Stimulated activated CD8-positive, alpha-beta memory T cell treated with anti-CD3 and anti-CD28 coated beads, Interleukin-2, amount 100 ng/mL, for 48 hours (primary cell): ENCODE results near the gene EGFL8.
"Not testable (repeated sequence)": the region's sequence is repeated elsewhere in the genome, so short reads cannot be mapped to it uniquely, and the experiment has no call there.

Experiments
- DNase-seq, 2 donors: peaks; one replicate each; pipeline ENCODE4 v3.0.0-alpha.2; 2020; ENCODE audit warnings: low read depth in 2 of 2

Gene EGFL8

DNA sequence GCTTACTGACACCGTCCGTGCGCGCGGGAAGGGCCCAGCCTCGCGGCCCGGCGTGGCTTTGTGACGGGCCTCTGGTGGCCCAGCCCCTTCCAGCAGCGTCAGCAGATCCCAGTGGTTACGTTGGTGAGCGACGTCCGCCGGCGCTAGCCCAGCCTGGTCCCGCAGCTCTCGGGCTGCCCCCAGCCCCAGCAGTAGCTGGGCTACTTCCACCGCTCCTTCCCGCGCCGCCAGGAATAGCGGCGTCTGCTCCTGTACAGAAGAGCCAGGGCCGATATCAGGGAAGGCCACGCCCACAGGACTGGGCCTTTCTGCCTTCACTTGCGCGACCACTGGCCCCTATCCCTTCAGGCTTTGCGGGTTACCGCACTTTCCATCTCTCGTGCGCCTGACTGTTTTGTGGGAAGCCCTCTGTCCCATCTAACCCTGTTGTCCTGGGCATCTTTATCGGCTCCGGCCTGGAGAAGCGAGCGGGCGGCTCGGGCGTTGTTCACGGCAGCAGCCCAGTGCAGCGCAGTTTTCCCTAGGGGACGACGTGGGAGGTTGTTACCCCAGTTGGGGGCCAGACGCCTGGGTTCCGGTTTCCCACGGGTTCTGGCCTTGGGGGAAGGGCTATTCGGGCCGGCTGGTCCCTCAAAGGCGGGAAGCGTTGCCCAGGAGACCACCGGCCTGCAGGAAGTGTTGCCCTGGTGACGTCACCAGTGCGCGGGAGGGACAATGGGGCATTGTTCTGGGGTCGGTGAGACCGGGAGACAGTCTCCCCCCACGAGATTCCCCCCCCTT, 31.7 kb downstream of the EGFL8 start:
- DNase-seq = peak; percentile 65 to 70

DNA sequence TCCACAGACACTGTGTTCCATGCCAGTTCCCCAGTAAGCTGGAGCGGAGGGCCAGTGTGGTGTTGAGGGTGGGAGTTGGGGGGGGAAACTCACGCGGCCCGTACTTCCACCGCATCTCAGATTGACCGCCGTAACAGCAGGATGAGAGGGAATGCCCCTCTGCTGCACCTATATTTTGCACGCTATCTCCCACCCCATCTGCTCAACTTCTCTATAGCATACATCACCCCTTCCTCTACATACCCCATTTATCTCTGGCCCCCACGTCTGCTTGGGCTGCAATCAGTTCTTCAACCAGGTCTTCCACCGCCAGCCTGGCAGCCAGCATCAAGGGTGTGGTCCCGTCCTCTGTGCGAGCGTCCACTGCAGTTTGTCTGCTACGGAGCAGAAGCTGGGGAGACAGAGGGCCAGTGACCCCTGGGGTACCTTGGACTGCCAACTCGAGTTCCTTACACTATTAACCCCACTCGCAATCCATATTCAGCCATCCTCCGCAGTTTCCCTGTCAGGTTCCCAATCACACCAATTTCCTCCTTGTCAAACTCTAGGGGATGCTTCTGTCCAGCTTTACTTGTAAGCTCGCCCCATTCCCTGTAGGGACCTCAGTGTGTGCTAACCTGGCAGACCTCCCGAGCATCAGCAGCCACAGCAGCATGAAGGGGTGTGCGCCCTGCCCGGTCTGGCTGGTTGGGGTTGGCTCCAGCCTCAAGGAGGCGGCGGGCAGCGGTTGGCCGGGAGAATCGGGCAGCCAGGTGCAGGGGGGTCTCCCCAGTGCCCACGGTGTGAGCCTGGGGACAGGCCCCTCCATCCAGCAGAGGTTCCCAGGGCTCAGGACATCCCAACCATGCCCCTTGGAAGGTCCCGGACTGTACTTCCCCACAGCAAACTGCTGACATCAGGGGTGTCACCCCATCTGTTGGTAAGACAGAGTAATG, 32.6 kb downstream of the EGFL8 start:
- DNase-seq = no peak

- DNase-seq = no peak
Observed at GRCh38 chr6:32198345-32198696, 33.9 kb downstream of the EGFL8 start.

GRCh38 chr6:32198866-32199265, 34.5 kb downstream of the EGFL8 start:
- DNase-seq = no peak

DNA sequence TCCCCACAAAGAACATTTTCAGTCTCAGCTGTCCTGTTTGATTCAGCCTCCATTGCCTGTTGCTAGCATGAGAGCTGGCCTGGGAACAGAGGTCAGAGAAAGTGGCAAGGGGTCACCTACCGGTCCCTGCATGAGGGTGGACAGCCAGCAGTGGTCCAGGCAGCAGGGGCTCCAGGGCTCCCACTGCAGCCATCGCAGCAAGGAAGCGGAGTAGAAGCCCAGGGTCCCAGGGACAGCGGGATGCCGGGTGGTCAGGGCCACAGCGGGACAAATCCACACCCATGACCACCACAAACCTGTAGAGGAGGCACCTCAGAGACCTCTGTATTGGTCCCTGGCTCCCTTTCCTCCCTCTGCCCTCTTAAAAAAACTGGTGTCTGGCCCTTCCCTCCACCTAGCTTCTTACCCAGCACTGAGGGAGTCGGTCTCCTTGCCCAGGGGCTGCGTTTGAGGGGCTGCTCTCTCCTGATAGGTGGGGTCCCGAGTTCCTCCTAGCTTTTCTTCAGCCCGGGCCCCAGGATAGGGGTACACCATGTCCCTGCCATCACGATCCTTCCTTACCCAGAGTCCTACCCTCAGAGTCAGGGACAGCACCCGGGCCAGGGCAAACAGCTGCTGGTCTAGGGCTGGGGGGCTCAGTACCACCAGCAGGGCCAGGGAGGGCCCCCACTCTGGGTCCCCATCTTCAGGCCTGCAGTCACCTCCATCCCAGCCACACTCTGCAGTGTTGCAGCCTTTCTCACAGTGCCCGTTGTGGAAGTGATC, 36.5 kb downstream of the EGFL8 start:
- DNase-seq = no peak

GRCh38 chr6:32202186-32202585, 37.8 kb downstream of the EGFL8 start:
- no peak for DNase-seq

DNA sequence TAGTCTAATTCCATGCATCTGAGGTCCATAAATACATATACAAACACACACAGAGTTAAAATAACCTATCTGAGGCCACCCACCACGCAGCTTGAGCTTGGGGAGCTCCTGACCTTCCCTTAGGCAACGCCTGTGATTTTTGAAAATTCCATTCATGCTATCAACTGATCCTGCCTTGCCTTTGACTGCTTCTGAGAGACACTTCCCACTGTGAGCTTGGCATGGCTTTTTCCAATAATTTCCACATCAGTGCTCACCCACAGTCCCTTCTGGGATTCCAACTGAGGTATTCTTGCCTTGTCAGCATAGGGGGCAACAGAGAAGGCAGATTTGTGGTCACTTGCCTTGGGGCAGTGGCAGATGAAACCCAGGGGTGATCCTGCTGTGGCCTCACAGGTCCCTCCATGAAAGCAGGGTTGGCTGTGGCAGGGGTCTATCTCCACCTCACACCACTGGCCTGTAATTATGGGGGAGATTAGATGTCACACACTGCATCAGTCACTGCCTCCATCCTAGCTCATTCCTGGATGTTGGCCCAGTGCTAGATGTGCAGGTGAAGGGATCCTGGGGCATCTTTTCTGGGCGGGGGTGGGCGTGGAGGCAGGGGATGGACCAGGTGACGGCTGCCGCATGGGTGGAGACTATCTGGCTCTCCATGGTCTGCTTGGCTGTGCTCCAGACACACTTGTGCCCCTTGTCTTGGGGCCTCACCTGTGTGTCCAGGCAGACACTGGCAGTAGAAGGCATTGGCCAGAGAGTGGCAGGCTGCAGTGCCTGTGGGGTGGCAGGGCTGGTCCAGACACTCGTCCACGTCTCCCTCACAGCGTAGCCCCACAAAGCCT, 39.3 kb downstream of the EGFL8 start:
- no peak for DNase-seq

- DNase-seq = no peak
Observed at GRCh38 chr6:32204268-32204715, 39.9 kb downstream of the EGFL8 start.

- DNase-seq = no peak
Observed at GRCh38 chr6:32208996-32209395, 44.6 kb downstream of the EGFL8 start.

GRCh38 chr6:32210191-32210601, 45.8 kb downstream of the EGFL8 start:
- DNase-seq = no peak

- DNase-seq = not testable (repeated sequence)
Observed at GRCh38 chr6:32211432-32211831, 47.0 kb downstream of the EGFL8 start.

- no peak for DNase-seq
Observed at GRCh38 chr6:32212076-32212760, 47.8 kb downstream of the EGFL8 start.

DNA sequence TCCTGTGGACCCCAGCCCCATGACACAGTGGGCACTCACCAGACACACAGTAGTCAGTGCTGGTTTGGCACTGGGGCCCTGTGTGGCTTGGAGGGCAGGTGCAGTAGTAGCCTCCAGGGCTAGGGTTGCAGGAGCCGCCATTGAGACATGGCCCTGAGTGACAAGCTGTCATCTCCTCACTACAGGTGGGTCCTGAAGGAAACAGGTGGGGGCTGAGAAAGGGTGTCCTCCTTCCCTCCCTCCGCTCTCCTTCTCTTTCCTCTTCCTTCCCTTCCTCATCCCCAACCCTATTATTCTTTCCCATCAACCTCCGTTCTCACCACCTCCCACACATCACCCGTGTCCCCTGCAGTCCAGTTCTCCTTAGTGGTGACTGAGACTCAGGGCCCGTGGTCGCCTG, 49.3 kb downstream of the EGFL8 start:
- no peak for DNase-seq

DNA sequence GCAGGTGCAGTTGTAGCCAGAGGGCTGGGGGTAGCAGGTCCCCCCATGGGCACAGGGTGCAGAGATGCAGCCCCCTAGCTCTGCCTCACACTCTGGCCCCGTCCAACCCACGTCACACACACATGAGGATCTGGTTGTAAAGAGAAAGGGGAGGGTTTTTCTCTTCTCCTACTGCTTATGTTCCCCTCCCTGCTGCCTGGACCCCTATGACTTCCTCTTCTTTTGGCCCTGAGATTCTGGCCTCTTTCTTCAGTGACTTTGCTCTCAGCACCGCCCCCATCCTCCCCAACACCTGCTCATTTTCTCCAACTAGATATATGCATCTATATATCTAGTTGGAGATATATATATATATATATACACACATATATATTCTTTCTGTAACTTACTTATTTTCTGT, 49.7 kb downstream of the EGFL8 start:
- DNase-seq = no peak

DNA sequence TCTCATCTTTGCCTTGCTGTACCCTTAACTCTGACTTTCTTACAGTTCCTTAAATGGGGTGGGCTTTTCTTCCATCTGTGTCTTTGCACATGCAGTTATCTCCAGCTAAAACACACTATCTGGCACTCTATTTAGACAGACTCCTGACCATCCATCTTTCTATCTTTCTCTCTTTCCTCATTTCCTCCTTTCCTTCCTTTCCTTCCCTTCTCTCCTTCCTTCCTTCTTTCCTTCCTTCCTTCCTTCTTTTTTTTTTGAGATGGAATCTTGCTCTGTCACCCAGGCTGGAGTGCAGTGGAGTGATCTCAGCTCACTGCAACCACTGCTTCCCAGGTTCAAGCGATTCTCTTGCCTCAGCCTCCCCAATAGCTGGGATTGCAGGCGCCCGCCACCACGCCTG, 51.2 kb downstream of the EGFL8 start:
- no peak for DNase-seq

DNA sequence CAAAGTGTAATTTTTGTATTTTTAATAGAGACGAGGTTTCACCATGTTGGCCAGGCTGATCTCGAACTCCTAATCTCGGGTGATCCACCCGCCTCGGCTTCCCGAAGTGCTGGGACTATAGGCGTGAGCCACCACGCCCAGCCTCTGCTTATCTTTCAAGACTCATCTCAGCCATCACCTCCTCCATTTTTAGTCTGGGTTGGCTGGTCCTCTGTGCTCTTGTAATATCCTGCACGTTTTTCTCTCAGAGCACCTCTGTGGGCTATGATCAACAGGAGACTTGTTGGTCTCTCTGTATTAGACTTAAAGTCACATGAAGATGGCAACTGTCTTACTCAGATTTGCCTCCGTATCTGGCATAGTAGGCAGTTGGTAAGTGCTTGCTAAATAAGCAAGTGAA, 51.9 kb downstream of the EGFL8 start:
- no peak for DNase-seq

GRCh38 chr6:32216998-32217397, 52.6 kb downstream of the EGFL8 start:
- DNase-seq = no peak
